Activated CD8-positive, alpha-beta memory T cell treated with anti-CD3 and anti-CD28 coated beads for 1 hour (primary cell): ENCODE data around the gene HOOK1.
A peak's percentile ranks its signal among the peaks of the same experiment; 100 is the strongest.

Source experiments
- DNase-seq, 2 donors: peaks; one replicate each; pipeline ENCODE4 v3.0.0-alpha.2; 2020; ENCODE audit warnings: low read depth in 1 of 2; ENCODE audit errors: extremely low read depth in 1 of 2

Gene HOOK1

DNA sequence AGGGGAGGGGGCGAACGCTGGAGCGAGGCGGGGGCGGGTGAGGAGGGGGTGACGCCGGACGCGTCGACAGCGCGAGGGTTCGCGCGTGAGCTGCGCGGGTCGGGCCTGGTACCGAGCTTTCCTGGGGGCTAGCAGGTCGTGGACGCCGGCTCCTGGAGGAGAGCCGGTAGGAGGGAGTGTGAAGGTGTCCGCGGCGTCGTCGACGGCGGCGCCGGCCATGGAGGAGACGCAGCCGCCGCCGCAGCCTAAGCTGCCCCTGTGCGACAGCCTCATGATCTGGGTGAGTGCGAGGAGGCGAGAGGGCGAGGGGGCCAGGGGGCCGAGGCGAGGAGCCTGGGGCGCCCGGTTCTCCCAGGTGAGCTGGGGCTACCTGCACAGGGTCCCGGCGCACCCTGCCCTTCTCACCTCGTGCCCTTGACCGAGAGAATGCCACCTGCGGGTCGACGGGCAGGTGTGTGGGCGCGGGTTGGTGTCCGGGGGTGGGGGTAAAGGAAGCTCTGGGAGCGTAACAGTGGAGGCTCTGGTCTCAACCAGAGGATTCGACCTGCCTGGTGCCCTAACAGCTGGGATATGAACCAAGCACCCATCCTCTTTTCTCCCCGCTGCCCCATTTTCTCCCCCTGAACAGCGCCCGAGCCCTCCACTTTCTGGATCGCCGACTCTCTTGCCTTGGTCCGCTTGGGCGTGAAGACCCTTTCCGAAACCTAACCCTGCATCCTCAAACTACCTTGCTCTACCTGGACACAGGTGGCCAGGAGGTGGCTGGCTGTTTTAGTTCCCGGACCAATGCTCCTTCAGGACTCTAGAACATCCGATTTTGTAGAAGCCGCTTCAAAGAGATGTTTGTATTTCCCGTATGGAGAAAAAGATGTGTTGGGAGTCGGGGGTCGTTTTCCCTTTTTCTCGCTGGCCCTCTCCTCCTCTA lies at the start of gene HOOK1:
HOOK1 (plus strand) TSS at position 49 of the 925 bp plus-strand sequence; CDS start at position 218, 169 bp downstream.
- DNase-seq, result no peak

DNA sequence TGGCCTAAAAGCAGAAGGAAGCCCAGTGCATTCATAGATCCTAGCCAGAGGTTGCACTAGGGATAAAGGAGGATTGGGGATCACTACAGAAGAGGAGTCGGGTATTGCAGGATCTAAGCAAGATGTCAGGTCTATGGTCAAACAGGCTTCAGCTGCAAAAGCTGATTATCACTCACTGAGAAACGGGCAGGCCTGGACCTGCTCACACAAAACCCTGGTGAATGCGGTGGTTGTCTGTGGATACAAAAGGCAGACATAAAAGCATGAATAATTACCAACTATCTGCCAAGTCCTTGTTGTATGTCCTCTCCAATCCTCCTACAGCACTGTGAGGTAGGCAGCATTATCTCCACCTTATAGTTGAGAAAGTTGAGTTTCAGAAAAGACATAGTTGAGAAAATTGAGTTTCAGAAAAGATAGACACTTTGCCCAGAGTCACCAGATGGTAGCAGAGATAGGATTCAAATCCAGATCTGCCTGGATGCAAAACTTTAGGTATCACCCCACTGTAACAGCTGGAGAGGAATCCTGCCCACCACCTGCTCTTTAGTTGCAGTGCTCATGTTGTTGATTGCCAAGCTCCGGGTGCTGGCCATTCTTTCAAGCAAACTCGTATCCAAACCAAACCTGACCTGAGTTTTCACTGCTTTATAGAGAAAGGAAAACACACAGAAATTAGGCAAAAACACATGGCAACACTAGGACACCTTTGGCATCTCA lies 49.6 kb upstream of the HOOK1 start:
- no peak for DNase-seq

DNA sequence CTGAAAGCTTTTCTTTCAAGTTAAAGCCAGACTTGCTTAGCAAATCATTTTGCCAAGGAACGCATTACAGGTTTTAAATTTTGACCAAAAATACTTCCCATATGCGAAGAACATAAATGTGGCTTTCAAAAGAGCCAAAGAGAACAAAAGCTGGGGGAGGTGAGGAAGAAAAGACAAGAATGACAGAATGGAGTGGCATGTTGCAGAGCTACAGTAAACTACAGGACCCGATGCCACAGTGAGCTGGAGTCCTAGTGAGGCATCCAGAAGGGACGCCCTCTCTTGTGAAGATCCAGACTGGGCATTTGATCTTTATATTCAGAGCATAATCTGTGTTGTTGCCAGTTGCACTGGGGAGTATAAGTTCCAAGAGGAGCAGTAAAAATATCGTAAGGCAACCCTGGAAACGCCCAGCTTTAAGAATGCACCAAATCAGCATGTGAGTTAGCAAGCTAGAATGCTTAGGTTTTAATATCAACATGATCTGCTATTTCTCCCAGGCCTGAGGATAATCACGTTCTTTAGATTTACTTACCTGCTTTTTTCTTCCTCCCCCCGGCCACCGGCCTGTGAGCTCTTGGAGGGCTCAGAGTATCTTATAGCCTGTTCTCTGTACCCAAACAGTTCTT lies 48.4 kb upstream of the HOOK1 start:
- no peak for DNase-seq

DNA sequence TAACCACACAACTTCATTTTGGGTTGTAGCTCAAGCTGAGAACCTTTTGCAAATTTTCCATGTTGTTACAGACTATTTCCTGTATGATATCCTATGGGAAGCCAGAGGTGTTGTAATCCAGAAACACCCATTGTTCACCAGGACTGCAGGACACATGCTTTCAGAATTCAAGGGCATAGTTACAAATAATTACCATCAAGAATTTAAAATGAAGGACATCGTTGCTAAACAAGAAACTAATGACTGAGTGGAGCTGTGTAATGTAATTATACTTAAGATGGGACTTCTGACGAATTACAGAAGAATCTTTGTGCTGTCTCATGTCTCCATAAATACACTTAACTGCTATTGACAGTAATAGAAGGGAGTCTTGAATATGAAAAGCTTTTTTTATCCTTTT lies 47.6 kb upstream of the HOOK1 start:
- DNase-seq, result no peak

DNA sequence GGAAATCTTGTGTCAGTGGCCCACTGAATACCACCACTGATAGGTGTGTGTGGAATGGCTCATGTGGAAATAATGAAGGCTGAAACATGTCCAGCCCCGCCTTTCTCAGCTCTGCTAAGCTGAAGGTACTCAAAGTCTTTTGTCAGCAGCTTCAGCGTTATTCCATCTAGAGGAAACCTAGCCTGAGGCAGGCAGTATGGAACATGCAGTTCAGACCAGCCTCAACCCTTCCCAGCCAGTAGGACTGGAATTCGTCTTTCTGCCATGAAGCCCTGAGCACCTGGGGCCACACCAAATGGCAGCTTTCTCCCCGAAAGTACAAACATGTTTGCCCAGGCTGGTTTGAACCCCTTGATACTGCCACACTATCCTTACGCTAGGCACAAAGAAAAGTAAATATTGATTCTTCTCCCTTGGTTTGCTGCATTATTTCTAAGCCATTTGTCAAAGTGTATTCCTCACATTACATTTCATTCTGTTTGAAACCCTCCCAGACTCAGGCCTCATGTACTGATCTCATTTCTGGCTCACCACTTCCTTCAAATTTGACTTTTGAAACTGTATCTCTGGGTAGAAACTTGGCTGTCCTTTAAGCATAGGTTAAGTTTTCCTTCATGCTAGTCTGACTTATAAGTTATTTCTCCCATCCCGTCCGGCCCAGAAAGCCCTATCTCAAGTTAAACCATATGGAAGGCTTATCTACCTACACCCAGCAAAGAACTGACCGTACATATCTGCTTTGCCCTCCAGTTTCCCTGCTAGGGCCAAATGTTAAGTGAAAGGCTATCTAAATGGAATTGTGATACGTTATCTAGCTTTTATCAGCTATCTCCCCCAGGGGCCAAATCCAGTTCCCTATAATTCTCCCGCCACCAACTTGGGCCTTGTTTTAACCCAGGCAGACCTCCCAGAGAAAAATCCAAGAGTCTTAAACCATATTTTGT lies 45.7 kb upstream of the HOOK1 start:
- no peak for DNase-seq

DNA sequence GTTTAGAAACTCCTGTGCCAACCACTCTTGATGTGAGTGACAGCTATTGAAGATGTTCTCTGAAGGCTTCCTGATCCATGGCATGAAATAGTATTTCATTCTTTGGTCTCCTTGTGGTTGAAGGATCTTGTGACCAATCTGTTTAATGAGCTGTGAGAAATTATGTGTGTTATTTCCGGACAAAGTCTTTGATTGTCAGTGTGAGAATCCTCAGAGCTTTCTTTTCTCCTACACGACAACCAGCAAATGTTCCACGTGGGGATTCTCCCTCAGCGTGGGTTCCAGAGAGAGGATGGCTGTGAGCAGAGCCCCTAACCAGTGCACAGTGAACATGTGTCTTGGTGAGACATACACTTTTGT lies 45.0 kb upstream of the HOOK1 start:
- DNase-seq, result no peak

DNA sequence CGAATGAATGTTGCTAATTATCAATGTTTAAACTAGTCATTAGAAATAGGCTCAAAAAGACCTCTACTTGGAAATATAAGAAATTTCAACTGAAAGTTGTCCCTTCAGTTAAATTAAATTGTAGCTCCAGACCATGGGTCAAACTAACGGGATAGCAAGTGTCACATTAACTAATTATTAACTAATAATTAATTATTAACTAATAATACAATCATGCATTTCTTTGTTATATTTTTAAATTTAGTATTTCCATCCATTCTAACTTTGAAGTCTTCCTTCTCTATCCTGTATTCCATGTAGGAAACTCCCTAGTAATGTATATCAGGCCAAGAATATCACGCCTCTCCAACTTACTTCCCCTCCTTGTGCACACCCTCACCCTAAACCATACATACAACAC lies 43.4 kb upstream of the HOOK1 start:
- DNase-seq, result no peak

DNA sequence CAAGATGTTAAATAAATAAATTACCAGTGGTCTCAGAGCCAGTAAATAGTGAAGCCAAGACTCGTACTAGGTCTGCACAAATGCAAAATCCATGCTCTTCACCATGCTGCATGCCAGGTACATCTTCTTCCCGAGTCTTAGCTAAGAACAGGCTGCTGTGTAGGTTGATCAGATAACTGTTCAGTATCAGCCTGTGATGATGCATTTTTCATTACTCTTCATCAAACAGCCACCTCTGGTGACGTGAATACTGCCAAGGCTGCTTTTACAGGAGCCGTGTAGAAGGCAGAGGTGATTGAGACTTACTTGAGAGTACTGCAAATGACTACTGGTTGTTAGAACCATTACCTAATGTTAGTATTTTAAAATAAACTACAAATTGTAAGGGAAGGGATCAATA lies 39.3 kb upstream of the HOOK1 start:
- DNase-seq, result no peak

DNA sequence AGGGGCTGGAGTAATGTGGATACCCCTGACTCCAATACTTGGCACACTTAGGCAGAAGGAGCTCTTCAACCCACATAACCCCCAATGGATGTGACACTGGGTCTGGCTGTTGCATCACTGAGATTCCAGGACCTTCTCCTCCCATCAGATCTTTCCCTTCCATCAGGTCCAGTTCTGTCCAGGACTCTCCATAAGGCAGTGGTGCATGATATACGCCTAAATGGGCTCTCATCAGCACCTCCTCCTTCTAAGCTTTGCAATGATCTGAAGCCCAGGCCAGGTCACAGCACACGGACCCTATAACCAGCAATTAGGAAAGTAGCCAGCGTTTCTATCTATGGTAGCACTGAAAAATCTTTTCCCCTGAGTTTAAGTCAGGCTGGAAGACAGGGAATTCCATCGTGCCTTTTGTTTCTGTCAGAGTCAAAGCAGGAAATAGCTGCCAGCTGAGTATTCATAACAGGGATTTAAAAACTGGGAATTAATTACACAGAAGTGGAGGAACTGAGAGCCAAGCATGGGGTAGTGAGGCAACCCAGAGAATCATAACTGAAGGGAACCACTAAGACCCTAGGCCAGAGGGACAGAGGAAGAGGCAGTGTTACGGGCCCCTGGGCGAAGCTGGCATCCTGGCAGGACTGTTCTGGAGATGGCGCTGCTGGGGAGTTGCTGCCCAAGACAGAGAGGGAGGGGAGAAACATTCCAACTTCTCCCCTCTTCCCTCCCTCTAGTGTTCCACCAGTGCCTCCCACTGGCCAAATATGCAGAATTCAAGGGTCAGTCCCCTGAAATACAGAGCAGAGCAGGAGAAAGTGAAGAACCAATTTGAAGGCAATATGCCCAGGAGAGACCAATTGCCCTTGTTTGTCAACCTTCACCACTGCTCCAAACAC lies 37.5 kb upstream of the HOOK1 start:
- no peak for DNase-seq

DNA sequence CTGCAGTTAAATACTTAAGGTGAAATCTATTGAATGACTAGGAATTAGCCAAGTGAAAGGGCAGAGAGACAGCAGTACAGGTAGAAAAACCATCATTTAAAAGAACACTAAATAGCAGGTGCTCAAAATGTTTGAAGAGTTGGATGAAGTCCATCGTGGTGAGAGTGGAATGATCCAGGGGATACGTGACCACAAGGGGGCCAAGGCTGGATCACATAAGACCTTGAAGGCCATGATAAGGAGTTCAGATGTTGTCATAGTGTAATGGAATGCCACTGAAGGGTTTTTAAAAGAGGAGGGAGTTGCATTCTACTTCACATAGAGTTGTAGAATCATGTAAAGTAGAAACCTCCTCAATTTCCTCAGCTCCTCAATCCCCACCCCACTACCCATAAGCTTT lies 34.8 kb upstream of the HOOK1 start:
- no peak for DNase-seq

DNA sequence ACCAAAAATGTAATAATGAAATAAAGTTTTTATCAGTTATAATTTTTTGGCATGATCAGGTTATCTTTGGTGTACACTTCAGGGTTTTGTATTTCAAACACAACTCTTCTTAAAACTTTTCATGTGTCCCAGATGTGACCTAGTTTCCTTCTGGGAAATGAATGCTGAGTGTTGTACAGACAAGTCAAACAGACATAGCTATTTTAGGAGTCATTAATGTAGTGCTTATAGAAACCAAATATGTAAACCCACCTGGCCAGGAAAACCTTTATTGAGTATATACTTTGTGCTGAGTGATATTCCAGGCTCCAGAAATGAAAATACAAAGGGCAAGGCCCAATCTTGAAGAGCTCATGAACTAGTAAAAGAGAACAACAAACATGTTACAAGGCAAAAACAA lies 25.9 kb upstream of the HOOK1 start:
- no peak for DNase-seq

DNA sequence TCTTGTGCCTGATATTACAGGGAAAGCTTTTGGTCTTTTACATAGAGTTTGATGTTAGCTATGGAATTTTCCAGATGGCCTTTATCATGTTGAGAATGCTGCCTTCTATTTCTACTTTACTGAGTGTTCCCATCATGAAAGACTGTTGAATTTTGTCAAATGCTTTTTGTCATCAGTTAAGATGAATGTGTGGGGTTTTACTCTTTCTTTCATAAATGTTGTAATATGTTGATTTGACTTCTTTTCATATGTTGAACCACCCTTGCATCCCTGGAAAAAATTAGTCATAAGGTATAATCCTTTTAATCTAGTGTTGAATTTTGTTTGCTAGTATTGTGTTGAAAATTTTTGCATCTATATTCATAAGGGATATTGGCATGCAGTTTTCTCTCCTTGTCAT lies 16.1 kb upstream of the HOOK1 start:
- no peak for DNase-seq

DNA sequence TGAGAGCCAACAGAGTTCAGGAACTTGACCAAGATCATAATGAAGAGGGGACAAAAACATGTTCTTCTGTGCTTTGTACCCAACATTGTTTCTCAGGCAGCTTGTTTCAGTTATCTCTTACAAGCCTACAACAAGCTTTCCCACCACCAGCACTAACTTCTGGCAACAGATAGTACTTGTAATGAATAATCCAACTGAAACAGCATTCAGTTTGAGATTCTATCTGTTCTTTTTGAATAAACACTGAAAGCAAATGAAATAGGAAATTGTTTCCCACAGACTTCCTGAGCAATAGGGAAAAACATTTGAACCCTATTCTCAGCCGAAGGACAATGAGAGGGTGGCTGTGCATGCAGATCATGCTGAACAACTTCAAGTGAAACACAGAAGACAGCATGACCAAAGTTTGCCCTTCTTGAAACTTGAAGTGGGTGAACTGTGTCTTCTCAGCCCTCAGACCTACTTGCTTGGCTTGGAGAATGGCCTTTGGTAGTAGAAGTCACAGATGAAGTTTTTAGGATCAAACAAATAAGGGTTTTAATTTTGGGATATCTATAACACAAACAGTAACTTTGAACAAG lies 11.2 kb upstream of the HOOK1 start:
- DNase-seq, result no peak

DNA sequence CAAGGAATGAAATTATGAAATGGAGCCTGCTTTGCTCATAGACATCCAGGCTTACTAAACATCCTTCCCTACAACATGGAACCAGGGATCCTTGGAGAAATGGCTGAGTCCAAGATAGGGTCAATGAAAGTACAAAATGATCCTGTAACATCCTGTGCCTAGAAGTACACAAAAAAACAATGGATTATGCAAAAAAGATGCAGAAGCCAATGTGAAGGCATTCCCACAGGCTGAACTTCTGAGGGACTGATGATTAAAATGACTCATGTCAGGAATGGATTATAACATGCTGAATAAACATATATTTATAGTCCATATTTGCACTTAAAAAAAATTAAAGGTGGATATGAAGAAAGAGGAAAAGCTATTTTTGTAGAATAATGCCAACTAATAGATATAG lies 10.4 kb upstream of the HOOK1 start:
- DNase-seq, result no peak

DNA sequence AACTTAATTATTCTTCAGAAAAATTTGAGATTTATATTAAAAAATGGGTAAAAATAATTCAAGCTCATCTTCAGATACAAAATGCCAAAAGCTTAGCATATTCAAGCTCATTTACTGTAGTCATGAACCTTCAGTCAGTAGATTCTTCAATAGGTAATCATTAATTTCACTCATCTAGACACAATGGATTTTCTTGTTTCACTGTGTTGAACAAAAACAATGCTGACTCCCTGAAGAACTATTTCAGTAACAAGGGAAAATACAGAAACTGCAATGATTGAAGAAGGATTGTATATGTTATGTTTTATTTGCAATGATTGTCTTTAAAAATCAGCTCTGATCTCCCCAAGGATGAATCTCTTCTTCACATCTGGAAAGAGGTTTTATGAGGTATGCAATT lies 9.2 kb upstream of the HOOK1 start:
- no peak for DNase-seq

DNA sequence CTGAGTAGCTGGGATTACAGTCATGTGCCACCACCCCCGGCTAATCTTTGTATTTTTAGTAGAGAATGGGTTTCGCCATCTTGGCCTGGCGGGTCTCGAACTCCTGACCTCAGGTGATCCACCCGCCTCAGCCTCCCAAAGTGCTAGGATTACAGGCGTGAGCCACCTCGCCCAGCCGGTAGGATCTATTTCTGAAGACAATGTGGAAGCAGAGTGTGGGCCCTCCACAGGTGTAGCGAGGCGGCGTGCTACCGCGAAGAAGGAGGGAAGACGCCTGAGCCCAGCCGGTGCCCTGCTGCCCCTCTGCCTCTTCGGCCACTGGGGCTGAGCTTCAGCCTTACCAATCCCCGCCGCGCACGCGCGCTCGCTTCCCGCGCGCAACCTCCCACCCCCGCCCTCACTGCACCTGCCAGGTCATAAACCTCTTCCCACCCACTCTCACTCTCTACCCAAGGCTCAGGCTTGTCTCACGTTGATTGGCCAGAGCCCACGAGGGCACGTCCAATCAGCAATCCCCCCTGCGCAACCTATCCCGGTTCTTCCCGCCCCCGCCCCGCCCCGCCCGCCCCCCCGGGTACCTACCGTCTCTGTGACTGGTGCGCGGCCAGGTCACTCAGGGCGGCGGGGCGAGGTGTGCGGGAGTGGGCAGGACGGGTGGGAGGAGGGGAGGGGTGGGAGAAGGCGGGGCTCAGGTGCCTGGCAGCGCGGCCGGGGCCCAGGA lies 409 bp upstream of the HOOK1 start:
- peak; percentile 73 to 77 for DNase-seq

DNA sequence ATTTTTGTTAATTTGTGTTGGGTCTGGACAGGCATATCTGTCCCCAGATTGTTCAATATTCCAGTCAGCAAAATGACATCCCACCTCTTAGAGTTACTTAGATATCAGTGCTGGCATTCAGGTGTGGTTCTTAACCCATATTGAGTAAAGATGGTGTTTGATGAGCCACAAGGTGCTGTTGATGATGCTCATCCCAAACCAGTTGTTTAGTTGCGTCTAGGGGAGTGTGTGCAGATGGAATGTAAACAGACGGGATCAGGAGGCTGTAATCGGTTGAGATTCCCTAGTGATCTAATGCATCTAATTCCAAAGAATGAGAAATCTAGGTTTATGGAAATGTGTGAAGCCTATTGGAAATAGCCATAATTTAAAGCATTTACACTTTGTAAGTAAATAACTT lies 1.1 kb downstream of the HOOK1 start:
- DNase-seq, result no peak

DNA sequence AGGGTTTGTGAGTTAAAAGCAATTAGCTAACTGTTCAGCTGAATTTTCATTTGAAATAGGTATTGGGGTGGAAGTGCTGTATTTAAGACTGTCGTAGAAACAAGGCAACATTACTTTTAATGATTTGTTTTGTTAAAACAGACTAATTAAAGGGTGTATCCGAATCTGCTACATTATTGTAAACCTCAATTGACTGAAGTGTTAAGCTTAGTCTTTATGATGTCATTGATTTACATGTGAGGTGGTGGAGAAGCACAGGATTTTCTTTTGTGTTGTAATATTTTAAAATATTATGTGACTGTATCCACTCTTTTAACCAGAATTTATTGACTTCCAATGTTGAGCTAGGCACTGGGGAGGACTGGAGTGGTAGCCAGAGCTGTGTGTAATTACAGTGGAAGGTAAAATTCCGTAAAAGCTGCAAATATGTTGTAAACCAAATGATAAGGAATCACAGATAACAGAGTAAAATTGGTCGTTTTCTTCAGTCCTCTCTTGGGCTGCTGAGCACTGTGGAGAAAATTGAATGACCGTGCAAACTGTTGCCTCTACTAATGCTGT lies 1.6 kb downstream of the HOOK1 start:
- DNase-seq, result no peak
